DMS153 treated with DMSO at 0.1 percent for 48 hours (cell line): ENCODE measurements around the gene PLEKHG2.
"Not testable (repeated sequence)": the region's sequence is repeated elsewhere in the genome, so short reads cannot be mapped to it uniquely, and the experiment has no call there.

ENCODE experiments used
- DNase-seq: peaks from one replicate; lab custom pipeline; 2025; ENCODE audit not compliant: unreplicated experiment; lab: John Stamatoyannopoulos, UW

PLEKHG2 gene

GRCh38 chr19:39445196-39446111 lies 33.0 kb downstream of the PLEKHG2 start, which contains the start of gene SUPT5H:
Gene SUPT5H (plus strand): TSS chr19:39445582. CDS start chr19:39445891, 309 bp downstream.
- peak; percentile 86 for DNase-seq

- no peak for DNase-seq
Observed at GRCh38 chr19:39446365-39447084, 34.1 kb downstream of the PLEKHG2 start.

GRCh38 chr19:39448271-39448670 lies 35.8 kb downstream of the PLEKHG2 start:
- DNase-seq, result no peak

GRCh38 chr19:39449116-39449797 lies 36.8 kb downstream of the PLEKHG2 start:
- DNase-seq, result no peak

GRCh38 chr19:39451257-39451656 lies 38.8 kb downstream of the PLEKHG2 start:
- not testable (repeated sequence) for DNase-seq

GRCh38 chr19:39463403-39463802 lies 50.9 kb downstream of the PLEKHG2 start:
- no peak for DNase-seq

GRCh38 chr19:39465956-39466747 lies 53.7 kb downstream of the PLEKHG2 start:
- no peak for DNase-seq

- DNase-seq, result no peak
Observed at GRCh38 chr19:39467941-39468340, 55.5 kb downstream of the PLEKHG2 start.

- no peak for DNase-seq
Observed at GRCh38 chr19:39469036-39469435, 56.6 kb downstream of the PLEKHG2 start.

GRCh38 chr19:39469567-39469966 lies 57.1 kb downstream of the PLEKHG2 start:
- DNase-seq, result no peak

GRCh38 chr19:39470724-39471339 lies 58.4 kb downstream of the PLEKHG2 start:
- no peak for DNase-seq

- DNase-seq, result no peak
Observed at GRCh38 chr19:39471756-39472536, 59.5 kb downstream of the PLEKHG2 start.

- DNase-seq, result no peak
Observed at GRCh38 chr19:39472746-39473442, 60.4 kb downstream of the PLEKHG2 start.

GRCh38 chr19:39473443-39473960 lies 61.0 kb downstream of the PLEKHG2 start:
- DNase-seq, result no peak

- DNase-seq, result no peak
Observed at GRCh38 chr19:39474139-39474620, 61.7 kb downstream of the PLEKHG2 start.

GRCh38 chr19:39475748-39476147 lies 63.3 kb downstream of the PLEKHG2 start:
- no peak for DNase-seq
